NCI-H1417 (cell line): Measurements from ENCODE around the gene CENPN.

ENCODE experiments used
- DNase-seq, 3 experiments: peaks; one replicate each; lab custom pipeline; 2025; lab: John Stamatoyannopoulos, UW

Gene CENPN

GRCh38 chr16:81006813-81007695 lies at the start of gene CENPN, which contains the start of gene CMC2:
TSS of gene CENPN (plus strand) at chr16:81007214. CDS start at chr16:81011940, 4,726 bp downstream.
TSS of gene CMC2 (minus strand) at chr16:81006885. CDS start at chr16:80997394, 9,491 bp downstream.
- DNase-seq = peak; percentile 93 to 98 (median 98)

DNA sequence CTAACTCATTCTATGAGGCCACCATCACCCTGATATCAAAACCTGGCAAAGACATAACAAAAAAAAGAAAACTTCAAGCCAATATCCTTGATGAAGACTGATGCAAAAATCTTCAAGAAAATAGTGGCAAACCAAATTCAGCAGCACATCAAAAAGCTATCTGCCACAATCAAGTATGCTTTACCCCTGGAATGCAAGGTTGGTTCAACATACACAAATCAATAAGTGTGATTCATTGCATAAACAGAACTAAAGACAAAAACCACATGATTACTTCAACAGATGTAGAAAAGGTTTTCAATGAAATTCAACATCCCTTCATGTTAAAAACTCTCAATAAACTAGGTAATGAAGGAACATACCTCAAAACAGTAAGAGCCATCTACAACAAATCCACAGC lies 48.7 kb upstream of the CENPN start:
- DNase-seq = no peak

GRCh38 chr16:80962879-80963278 lies 44.1 kb upstream of the CENPN start:
- no peak for DNase-seq

DNA sequence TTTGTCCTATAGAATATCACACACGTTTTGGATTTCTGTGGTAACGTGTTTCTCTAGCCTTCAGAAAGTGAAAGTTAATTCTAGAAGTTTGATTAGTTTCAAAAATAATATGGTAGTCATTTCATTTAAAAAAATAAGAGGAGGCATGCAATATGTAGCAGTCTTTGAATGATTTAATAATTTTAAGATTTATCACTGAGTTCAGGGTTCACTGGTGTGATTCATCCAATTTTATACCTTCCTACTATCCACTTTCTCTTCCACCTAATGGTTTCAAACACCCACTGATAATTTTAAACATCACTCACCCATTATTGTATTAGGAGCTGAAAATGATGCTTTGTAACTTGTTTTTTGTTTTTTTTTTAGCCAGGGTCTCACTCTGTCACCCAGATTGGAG lies 42.7 kb upstream of the CENPN start:
- DNase-seq = no peak

DNA sequence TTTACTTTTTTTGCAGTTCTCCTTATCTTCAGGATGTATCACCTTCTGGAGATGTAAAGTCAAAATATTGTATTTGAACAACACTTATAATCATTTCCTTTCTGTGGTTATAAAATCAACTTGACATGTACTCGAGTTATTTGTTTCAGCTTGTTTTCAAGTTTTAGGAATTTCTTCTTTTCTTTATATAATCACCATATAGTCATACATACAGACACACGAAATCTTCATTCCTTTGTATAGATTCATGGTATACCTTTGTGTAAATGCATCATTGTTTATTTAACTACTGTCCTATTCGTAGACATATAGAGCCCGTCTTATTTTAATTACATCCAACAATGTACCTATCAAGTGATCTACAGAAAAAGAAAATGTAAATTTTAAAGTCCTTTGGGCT lies 40.4 kb upstream of the CENPN start:
- DNase-seq = no peak

DNA sequence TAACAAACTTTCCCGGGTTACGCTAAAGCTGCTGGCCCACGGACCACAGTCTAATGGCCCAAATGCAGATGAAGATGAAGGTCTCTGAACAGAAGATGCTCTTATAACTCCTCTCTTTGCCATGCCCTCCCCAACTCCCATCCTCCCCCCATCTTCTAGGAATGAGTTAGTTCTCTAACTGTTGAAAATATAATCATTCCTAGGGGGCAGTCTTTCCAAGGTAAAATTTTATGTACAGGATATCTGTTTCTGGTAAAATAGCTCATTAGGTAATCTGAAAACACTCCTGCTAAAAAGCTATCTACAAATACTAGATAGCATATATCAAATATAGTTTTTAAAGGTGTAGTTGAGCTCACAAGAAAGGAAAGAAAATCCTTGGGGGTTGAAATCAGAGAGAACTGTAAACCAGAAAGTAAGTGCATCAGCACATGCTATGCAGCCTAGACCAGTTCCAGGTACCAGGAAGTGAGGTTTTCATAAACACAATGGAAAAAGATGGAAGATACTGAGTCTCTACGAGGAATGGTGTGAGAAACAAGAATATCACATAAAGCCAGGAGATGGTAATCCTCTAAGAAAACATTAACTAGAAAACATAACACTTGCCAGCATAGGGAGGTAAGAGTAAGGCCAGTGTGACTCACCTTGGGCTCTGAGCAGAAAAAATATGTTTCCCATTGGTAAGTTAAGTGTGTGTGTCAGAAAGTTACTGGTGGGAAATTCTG lies 38.5 kb upstream of the CENPN start:
- no peak for DNase-seq

GRCh38 chr16:80969114-80969484 lies 37.9 kb upstream of the CENPN start:
- DNase-seq = no peak

DNA sequence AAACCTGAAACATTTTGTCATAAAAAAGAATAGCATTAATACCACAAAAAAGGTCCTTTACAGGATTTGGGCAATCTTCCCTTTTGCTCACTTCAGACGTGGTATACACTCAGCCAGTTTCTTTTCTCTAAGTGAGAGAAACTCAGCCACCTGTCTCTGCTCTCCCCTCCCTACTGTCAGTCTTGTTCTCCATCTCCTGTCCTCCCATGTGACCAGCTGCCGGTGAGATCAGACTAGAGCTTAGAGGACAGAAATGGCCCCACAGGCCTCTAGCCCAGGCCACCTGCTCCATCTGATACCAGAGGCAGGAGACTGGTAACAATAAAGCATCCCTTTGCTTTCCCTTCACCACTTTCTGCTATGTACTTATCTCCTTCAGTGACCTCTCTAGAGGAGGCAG lies 35.2 kb upstream of the CENPN start:
- DNase-seq = no peak

DNA sequence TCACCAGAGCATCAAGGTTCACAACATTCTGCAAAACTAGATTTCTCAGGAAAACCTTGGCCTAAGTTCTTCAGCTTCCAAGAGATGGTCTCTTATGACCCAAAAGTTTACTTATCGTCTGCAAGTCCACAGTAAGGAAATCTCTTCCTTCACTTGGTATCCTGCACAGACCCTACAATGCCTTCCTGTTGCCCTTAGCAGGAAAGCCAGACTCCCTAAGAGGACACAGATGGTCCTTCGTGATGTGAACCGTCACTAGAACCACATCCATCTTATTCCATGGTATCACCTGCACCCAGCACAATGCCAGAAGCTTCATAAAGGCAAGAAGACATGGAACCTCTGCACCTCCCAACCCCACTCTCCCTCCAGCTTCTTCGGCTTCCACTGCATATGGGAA lies 34.4 kb upstream of the CENPN start:
- DNase-seq = no peak

- no peak for DNase-seq
Measured at GRCh38 chr16:80973991-80974390, 33.0 kb upstream of the CENPN start.

- peak in 1 of 3 experiments; percentile 14 for DNase-seq
Measured at GRCh38 chr16:80974649-80975376, 32.2 kb upstream of the CENPN start.

DNA sequence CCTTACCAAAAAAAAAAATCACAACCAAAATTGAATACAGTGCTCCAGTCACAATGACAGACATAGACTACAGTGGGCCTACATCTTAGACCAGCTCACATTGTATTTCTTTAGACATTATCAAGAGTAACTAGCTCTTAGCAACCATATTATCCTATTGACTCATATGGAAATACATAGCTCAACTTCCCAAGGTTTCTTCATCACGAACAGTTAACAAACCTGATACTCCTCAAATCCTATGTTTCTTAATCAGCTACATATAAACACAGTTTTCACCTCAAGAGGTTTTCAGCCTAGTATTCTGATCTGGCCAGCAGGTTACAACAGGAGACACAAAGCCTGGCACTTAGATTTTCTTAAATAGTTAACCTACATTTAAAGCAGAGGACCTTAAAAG lies 30.1 kb upstream of the CENPN start:
- DNase-seq = no peak

DNA sequence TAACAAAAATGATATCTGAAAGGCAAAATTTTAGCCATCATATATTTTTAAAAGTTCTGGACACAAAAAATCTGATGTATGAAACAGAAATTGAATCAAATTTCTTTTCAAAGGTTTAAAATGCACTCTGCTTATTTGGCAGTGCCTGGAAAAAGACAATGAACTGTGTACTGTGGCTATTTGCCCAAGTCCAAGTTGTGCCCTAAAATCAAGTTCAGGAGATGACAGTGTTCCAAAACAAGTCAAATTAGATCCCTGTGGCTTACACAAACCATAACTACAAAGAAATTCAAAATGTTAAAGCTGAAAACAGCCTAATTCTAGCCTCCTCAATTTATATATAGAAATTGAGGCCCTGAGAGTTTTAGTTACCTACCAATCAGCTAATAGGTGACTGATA lies 25.9 kb upstream of the CENPN start:
- no peak for DNase-seq

- peak in 2 of 3 experiments; percentile 20 to 83 for DNase-seq
Measured at GRCh38 chr16:80982646-80983045, 24.4 kb upstream of the CENPN start.

DNA sequence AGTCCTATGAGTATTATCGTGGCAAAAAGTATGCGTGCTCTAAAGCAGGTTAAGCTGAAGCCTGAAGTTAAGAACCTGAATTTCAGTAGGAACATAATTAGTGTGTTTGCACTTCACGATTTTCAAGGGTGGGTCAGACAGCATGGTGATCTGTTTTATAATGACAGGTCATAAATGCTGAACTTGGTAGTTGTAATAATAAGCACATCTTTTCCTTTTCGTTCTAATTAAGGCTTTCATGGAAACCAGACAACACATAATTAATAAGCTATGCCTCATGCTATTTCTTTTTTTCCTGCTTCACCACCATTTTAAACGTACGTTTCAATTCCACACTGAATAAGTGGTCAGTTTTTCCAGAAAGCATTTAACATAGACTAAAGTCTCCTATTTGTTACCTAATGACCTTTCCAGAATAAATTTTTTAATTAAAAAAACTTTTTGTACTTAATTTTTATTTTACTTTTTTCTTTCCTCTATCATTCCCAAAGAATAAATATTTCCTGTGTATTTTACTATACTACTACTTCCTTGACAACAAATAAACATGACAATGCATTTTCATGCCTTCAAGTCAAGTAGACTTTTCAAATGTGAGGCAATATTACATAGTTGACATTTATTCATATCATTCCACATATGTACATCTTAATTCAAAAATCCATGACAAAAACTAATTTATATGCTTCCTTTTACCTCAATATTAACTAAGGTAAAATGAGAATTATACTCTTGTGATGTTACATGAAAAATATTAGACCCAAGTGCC lies 22.7 kb upstream of the CENPN start:
- peak in 2 of 3 experiments; percentile 39 to 78 for DNase-seq

GRCh38 chr16:80985611-80986010 lies 21.4 kb upstream of the CENPN start:
- DNase-seq = no peak

DNA sequence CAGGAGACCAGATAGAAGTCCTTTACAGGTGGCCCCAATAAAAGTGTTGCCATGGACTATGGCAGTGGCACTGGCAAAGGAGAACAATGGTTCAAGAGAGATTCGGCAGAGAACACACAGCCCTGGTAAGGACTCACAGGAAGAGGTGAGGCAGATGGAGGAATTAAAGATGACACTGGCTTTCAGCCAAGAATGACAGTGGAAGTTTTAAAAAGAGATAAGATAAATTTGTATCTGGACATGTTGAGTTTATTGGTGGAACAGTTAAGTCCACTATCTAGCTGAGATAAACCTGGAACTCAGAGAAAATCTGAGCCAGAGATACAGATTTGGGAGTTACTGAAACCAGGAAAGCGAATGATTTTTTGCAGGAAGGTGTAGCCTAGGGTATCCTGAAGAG lies 20.5 kb upstream of the CENPN start:
- no peak for DNase-seq

DNA sequence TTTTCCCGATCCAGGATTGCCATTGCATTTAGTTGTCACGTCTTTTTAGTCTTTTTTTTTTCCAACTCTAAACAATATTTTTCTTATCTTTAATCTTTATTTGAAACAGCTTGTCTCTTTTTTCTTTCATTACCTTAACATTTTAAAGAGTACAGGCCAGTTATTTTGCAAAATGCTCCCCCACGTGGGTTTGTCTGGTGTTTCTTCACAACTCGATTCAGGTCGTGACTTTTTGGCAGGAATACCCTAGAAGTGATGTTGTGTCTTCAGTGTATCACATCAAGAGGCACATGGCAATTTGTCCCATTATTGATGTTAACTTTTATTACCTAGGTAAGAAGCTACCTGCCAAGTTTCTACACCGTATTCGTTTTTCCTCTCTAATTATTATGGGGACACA lies 18.3 kb upstream of the CENPN start:
- no peak for DNase-seq

DNA sequence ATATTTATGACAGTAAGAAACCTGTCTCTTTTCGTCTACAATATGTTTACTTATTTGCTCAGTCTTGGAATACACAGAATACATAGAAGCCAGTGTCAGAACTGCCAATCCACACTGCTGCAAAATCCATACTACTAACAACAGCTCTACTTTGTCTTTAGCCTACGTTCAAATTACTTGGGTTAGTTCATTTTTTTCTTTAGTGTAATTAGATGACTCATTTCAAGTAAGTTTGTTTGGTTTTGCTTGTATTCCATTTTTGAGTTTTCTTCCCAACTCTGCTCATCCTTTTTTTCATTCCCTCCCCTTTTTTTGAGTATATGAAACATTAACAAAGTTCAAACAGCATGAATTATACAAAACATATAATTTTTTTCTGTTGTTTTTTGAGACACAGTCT lies 17.2 kb upstream of the CENPN start:
- DNase-seq = no peak

- no peak for DNase-seq
Measured at GRCh38 chr16:80990577-80990976, 16.4 kb upstream of the CENPN start.

- no peak for DNase-seq
Measured at GRCh38 chr16:80990978-80991377, 16.0 kb upstream of the CENPN start.
